Endometrium (tissue), 2 donors: ENCODE data around the gene NDUFC2.
"Not testable (repeated sequence)": the region's sequence is repeated elsewhere in the genome, so short reads cannot be mapped to it uniquely, and the experiment has no call there.

Experiments
- FAIRE-seq: peaks from 2 replicates; lab custom pipeline; 2012; peaks lifted over from hg19 to GRCh38; lab: Jason Lieb, UNC
- donor health status: control.
- donor health status: control.

NDUFC2 gene

DNA sequence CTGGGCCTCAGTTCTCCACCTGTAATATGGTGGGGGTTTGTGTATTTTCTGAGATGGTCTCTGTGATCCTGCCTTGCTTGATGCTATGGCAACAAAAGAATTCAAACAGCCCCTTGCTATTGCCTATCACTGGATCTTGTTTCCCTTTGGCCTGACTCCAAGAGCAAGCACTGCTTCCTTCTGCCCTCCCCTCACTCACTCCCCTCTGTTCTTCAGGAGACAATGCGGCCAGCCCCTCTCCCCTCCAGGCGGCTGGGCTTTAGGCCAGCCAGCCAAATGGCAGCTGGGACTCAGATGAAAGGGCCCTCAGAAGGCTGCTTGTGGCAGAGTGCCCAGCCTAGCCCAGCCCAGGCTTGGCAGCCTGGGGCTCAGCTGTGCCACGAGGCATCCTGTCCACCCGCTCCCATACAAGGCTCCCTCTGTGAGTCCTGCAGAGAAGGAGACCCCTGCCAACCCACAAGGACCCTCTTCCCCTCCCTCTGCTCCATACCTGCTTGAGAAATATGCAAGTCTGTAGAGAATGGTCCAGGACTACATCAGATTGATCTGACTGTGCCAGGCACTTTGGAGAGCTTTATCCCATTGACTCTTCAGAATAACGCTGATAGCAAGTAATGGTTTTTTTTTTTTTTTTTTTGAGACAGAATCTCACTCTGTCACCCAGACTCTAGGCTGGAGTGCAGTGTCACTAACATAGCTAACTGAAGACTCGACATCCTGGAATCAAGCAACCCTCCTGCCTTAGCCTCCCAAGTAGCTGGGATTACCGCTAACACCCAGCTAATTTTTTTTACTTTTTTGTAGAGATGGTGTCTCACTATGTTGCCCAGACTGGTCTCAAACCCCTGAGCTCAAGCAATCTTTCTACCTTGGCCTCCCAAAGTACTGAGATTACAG, 49.0 kb downstream of the NDUFC2 start:
- FAIRE-seq = peak; percentile 21

DNA sequence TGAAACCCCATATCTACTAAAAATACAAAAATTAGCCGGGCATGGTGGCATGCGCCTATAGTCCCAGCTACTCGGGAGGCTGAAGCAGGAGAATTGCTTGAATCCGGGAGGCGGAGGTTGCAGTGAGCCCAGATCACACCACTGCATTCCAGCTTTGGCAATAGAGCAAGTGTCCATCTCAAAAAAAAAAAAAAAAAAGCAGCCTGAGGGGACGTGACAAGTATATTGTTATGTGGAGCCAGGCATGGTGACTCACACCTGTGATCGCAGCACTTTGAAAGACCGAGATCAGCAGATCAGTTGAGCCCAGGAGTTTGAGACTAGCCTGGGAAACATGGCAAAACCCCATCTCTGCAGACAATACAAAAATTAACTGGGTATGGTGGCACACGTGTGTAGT, 51.2 kb downstream of the NDUFC2 start:
- not testable (repeated sequence) for FAIRE-seq

GRCh38 chr11:78027759-78028158, 51.9 kb downstream of the NDUFC2 start:
- FAIRE-seq = no peak

DNA sequence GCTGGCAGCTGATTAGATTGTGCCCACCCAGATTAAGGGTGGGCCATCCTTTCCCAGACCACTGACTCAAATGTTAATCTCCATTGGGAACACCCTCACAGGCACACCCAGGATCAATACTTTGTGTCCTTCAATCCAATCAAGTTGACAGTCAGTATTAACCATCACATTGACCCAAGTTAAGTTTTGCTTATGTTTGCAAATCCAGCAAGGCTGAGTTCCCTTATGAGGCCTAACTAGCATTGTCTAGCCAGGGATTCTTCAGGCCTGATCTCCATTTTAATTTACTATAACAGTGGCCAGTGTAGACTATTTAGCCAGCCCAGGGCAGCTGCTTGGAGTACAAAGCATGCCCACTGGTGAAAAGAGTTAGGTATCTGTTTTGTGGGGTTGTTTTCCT, 54.3 kb downstream of the NDUFC2 start:
- no peak for FAIRE-seq

DNA sequence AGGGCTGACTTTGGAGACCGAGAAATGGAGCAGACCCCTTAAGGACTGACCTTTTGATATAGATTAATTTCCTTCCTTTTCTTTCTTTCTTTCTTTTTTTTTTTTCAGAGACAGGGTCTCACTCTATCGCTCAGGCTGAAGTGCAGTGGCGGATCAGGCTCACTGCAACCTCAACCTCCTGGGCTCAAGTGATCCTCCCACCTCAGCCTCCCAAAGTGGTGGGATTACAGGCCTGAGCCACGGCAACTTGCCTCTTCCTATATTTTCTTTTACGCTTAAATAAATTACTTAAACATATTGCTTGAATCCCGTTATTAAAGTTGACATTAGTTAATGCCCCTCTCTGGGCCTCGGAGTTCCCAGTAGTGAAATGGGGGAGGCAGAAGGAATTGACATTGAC, 56.2 kb downstream of the NDUFC2 start:
- no peak for FAIRE-seq

- no peak for FAIRE-seq
Measured at GRCh38 chr11:78022397-78023396, 57.0 kb downstream of the NDUFC2 start, which contains the start of gene KCTD14. KCTD14 (minus strand) TSS chr11:78023276; CDS start chr11:78023249, 27 bp downstream.

- no peak for FAIRE-seq
Measured at GRCh38 chr11:78021611-78022010, 58.1 kb downstream of the NDUFC2 start.

DNA sequence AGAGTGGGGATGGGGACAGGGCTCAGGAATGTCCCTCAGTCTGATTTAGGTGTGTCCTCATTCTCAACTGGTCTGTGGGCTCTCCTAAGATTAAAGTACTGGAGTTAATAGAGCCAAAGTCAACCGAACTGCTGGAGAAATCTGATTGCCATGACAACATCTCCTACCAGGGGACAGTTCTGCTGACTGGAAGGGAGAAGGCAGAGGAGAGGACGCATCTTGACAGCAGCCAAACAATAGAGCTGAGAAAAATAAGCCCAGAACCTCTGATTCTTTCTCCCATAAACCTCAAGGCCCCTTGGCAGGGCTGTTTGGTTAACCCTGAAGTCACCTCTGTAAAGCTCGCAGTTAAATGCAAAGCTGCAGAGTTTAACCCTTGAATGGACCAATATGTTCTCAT, 59.4 kb downstream of the NDUFC2 start:
- no peak for FAIRE-seq

DNA sequence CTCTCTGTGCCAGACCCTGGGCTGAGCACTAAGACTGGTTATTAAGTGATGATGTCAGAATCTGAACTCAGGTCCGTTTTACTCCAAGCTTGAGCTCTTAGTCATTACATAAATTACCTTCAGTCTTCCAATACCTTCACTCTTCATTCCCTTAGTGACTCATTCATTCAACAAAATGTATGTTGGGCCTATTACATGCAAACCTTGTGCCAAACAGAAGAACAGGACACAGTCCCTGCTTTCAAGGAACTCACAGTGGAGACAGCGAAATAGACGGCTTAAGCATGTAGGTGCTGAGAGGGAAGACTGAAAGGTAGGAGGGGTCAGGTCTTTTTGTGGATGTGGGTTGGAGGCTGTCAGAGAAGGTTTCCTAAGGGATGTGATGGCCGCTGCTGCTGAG, 59.9 kb downstream of the NDUFC2 start:
- no peak for FAIRE-seq
